Activated T-cell treated with anti-CD3 and anti-CD28 coated beads, Interleukin-2, amount 50 U/mL, for 1 hour (primary cell): Measurements from ENCODE around the gene KRT16.
"Not testable (repeated sequence)": the region's sequence is repeated elsewhere in the genome, so short reads cannot be mapped to it uniquely, and the experiment has no call there.

Source experiments
- DNase-seq: peaks from one replicate; pipeline ENCODE4 v3.0.0-alpha.2; 2020

Gene KRT16

DNA sequence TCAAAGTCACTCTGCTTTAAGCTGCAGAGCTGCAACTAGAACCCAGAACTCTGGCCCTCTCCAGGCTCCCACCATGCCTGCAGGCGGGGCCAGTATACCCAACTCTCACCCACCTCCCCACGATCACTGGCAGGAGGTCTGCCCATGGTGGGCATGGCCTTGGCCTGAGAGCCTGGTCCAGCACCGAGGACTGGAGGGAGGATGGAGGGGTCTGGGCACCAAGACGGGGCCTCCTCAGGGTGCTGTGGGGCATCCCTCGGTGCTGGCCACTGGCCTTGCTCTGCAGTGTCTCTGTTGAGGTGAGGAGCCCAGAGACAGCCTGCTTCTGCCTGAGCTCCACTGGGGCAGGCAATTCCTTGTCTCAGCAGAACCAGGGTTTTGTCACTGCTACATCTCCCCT is 1.5 kb upstream of the KRT16 start:
- no peak for DNase-seq

DNA sequence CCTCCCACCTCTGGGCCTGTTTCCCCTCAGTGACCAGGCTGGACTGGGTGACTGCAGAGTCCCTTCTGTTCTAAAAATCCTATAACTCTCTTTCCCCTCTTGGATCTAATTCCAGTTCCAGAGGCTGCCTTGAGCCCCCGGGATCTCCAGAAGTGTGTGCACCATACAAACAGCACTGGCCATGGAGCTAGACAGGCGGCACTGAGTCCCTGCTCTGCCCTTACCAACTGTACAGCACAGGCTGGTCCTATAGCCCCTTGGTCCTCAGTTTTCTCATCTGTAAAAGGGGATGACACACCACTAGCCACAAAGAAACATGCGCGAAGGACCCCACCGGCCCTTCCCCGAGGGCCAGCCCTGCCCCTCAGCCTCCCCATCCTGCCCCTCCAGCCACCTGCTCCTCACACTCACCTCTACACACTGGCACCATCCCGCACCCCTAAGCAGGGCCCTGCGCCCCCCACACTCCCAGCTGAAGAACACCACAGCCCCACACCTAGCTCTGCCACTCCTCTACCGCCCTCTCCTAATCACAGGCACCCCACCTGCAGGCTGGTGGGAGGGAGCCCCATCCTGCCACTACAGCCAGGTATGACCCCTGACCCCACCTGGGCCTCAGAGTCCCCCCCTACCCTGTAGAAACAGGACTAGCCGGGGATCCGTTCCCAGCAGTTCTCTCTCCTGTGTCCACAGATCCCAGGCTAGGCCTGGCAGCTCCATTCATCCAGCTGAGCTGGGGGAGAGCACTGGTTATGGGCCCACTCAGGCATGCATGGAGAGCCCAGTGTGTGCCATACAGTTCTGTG is 913 bp upstream of the KRT16 start:
- DNase-seq, result no peak

DNA sequence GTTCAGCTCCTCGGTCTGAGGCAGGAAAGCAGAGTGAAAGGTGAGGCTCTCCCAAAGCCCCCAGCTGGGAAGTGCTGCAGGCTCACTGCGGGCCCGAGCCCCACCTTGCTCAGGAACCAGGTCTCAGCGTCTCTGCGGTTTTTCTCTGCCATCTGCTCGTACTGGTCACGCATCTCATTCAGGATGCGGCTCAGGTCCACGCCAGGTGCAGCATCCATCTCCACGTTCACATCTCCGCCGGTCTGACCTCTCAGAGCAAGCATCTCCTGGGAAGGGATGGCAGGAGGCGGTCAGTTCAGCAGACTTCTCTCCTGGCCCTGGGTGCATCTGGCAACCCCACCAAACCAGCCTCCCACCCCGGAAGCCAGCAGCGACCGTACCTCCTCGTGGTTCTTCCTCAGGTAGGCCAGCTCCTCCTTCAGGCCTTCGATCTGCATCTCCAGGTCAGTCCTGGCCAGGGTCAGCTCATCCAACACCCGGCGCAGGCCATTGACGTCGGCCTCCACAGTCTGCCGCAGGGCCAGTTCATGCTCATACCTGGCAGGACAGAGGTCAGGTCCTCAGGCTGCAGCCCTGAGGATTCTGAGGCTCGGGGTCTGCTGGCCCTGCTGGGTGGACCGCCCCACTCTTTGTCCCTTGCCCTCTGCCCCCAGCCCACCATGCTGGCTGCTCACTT is 1.5 kb downstream of the KRT16 start:
- DNase-seq, result no peak

DNA sequence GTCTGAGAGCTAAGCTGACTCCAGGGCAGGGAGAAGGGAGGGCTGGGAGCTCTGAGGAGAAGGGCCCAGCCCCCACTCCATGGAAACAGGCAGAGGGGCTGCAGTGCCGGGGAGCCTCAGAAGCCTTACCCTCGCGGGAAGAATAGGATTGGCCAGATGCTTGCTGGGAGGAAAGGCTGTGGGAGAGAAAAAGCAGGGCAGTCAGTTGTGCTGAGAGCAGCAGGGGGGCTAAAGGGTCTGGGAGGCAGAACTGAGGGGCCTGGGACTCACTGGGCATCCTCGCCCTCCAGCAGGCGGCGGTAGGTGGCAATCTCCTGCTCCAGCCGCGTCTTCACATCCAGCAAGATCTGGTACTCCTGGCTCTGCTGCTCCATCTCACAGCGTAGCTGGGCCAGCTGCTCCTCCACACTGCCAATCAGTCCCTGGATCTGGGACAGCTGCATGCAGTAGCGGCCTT is 2.5 kb downstream of the KRT16 start:
- DNase-seq, result not testable (repeated sequence)

DNA sequence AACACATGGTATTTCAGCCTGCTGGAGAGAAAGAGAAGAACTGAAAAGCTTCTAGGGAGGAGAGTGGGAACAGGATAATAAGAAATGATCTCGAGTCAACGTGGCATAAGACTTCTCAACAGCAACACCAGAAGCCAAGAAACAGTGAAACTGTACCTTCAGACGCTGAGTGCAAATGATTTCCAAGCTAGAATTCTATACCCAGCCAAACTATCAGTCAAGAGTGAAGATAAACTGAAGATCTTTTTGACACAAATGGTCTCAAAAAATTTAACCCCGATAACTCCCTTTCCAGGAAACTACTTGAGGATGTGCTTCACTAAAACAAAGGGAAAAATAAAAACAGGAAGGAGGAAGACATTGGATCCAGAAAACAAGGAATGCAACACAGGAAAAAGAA is 5.6 kb downstream of the KRT16 start:
- not testable (repeated sequence) for DNase-seq

DNA sequence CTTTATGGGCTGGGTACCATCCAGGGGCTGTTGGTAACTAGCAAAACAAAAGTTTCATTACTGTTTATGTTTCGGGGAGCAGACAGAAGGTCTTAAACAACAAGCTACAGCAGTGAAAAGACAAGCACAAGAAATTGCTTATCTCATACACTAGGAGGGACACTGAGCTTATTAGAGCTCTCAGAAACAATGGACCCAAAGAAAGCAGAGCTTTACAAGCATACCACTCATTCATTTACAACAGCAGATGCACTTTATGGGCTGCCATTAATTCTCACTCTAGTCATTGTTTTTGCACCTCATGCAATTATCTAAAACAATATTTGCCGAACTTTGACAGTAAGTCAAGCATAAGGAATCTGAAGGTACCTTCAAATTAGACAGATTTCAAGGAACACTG is 10.0 kb downstream of the KRT16 start:
- no peak for DNase-seq

DNA sequence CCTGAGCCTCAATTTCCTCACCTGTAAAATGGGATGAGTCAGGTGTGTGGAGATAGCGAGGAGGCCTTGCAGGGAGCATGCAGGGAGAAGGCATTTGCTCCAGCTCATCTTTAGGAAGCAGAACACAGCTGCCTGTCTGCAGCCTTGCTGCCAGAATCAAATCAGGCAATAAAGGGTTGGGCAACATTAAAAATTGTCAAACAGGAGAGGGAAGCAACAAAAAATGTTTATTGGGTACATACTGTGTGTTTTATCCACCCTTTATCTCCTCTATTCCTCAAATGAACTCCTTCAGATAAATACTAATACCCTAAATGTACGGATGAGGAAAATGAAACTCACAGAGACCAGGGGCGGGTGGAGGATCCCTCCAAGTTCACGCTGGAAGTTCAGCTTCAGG is 12.2 kb downstream of the KRT16 start:
- DNase-seq, result no peak

DNA sequence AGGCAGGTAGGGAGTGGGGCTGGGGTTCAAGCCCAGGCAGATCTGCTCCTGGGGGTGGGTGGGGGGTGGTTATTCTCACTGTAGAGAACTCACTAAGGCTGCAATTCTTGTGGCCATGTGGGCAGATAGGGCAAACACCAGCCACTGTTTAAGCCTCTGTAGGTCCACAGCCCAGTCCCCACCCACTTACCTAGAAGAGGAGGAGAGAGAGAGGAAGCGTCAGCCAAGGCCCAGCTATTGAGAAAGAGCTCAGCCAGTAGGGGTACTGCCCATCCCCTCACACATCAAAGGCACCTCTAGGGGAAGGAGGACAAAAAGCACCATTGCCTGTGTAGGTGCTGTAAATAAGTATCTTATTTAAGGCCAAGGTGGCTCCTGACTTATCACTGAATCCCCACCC is 12.9 kb downstream of the KRT16 start:
- DNase-seq, result no peak

DNA sequence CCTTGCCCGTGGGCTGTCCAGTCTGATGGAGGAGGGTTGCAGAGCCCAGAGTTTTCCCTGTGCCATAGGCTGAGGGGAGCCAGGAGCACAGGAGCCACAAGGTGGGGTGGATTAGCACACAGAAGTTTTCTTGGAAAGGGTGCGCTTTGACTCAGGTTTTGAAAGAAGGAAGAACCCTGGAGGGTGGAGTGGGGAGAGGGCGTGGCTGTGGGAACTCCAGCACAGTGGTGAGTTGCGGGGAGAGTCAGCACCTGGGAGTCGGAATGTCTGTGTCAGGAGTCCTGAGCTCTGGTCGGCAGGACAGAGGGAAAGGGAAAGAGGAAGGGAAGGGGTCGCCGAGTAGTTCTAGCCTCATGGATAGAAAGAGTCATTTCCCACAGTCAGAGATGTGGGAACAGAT is 17.0 kb downstream of the KRT16 start:
- no peak for DNase-seq

DNA sequence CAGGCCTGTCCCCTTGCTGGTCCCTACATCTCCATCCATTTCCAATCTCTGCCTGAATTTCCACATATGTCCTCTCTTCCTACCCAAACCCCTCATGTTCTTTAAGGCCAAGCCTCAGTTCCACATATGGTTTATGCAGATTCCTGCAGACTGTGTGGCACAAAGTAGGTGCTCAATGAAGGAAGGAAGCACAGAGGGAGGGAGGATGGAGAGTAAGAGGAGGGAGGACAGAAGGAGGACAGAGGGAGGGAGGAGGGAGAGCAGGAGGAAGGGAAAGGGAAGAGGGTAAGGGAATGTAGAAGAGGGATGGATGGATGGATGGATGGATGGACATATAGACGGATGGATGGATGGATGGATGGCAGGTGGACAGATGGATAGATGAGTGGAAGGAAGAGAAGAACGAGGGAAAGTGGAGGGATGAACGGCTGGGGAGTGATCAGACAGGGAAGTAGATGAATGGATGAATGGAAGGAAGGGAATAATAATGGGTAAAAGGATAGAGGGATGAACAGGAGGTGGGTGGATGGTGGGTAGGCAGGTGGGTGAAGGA is 18.1 kb downstream of the KRT16 start:
- no peak for DNase-seq

DNA sequence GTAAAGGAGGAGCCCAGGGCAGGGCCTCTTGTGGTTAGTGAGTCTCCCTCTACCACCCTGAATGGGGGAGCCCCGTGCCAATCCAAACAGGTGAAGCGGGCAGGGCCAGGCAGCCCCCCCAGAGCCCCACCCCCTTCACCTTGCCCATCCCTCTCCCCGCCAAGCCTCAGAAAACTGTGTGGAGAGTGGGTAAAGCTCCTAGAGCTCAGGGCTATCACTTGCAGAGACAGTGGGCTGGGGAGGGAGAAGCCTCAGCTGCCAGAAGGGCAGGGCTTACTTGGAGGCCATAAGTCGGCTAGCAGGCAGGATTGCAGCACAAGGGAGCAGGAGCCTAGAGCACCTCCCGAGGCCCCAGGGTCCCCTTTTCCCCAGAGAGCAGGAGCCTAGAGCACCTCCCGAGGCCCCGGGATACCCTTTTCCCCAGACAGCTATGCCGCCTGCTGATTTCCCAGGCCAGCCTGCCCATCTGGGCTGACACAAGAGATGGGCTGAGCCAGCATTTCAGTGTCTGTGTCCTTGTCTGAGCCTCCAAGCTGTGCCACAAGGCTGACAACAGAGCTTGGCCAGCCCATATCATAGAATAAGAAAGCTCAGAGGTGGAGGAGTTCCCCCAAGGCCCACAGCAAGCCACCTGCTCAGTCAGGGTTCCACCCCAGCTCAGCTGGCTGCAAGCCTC is 19.1 kb downstream of the KRT16 start:
- no peak for DNase-seq

DNA sequence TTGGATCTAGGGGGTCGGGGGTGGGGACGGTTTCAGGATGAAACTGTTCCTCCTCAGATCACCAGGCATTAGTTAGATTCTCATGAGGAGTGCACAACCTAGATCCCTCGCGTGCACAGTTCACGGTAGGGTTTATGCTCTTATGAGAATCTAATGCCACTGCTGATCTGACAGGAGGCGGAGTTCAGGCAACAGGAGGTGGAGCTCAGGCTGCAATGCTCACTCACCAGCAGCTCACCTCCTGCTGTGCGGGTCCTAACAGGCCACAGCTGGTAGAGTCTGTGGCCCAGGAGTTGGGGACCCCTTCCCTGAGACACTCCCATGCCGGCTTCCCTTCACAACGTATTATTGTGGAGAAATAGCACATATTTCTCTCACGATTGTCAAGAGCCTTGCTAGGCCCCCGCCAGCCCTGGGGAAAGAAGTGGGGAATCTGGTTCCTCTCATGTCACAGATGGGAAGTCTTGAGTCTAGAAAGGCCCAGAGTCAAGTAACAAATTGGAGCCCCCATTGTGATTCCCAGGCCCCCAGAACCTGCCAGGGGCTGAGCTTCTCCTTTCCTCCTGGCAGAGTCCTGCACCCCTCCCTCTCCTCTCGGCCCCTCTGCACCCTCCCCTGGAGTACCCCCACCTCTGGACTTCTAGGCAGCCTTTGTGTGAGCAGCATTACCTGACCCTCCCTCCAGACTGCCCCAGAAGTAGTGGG is 19.8 kb downstream of the KRT16 start:
- DNase-seq, result no peak

DNA sequence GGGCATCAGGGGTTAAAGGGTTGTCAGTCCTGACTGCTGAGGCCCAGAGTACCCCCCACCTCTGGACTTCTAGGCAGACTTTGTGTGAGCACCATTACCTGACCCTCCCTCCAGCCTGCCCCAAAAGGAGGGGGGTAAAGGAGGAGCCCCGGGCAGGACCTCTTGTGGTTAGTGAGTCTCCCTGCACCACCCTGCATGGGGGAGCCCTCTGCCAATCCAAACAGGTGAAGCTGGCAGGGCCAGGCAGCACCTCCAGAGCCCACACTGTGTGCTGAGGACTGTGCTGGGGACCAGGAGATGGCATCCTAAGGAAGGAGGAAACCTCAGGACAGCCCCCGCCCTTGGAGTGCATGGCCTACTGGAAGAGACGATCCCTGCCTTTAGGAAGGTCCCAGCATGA is 23.3 kb downstream of the KRT16 start:
- DNase-seq, result no peak

DNA sequence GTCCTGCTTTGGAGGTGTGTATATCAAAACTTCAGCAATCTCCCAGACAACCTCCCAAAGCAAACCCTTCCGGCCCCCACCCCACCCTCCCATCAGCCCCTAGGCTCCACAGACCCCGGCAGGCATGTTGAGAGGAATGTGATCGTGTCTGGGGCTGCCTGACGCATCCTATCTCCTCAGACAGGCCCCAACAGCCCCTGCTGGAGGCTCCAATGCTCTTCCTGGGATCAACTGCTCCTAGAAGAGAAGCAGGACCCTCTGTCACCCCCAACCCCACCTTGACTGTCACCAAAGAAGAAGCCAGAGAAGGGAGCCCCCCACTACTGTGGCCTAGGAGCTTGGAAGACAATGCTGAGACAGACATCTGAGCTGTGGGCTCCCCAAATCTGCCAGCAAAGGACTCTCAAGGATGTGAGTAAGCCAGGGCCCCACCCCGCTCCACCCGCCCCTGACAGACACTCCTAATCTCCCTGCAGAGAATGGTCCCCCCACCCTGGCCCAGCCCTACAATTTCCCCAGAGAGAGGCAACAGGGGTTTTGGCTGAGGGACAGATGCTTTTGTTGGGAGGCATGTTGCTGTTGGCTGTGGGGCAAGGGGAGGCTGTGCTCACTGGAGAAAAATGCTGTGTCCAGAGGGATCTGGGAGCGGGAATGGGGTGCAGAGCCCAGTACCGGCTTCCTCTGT is 24.3 kb downstream of the KRT16 start:
- DNase-seq, result no peak

DNA sequence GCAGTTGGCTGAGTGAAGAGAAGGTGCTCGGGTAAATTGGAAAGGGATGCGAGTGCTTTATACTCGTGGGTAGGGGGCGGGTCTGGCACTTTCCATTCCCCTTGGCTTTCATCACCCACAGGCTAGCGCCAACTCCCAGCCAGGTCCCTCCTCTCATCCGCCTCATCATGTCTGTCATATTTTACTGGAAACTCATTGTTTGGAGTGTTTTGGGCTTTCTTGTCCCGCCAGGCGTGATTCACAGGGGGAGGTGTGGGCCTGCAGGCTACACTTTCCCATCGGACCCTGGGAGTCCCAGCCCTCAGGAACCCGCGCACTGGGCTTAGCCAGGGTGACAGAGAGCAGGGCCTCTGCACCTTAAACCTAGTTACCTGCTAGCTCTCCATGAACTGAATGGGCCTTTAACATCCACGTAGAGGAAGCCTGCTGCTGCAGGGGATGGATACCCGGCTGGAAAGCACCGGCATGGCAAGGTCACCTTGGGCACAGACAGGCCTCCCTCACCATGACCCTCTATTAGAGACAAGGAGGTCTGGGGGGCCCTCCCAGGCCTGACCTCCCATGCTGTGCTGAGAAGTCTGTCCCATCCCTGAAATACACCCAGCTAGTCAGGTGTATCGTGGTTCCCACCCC is 25.6 kb downstream of the KRT16 start, which contains the start of gene KRT14:
TSS of gene KRT14 (minus strand) at position 33 of the 633 bp plus-strand sequence. CDS start 61 bp downstream, outside the sequence.
- no peak for DNase-seq

DNA sequence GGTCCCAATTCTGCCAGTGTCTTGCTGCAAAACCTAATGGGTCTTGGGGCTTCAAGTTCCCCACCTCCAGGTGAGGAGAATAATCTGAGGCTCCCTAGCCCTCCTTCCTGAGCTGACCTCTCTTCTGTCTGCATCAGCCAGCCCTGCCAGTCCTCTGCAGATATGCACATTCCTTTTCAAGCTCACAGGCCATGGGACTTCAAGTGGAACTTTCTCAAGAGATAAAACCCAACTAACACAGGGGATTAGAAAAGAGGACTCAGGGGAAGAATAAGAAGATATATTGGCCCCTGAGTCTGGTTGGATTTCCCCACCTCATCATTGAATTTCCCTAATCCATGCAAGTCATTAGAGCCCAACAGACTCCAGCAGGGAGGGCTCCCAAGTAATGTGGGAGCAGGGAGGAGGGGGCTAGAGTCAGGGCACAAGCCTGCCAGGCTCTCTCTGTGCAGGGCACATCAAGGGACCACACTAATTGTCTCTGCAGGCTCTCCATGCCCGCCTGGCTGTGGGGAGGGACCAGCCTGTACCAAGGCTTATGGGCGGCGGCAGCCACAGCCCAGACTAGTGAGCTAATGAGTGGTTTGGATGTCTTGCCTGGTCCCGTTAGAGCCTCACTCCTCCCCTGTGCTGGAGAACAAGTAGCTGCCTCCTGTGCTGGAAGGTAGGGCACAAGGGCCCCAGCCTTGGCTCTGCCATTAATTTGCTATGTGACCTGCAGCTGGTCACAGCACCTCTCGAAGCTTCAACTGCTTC is 27.1 kb downstream of the KRT16 start:
- DNase-seq, result no peak

DNA sequence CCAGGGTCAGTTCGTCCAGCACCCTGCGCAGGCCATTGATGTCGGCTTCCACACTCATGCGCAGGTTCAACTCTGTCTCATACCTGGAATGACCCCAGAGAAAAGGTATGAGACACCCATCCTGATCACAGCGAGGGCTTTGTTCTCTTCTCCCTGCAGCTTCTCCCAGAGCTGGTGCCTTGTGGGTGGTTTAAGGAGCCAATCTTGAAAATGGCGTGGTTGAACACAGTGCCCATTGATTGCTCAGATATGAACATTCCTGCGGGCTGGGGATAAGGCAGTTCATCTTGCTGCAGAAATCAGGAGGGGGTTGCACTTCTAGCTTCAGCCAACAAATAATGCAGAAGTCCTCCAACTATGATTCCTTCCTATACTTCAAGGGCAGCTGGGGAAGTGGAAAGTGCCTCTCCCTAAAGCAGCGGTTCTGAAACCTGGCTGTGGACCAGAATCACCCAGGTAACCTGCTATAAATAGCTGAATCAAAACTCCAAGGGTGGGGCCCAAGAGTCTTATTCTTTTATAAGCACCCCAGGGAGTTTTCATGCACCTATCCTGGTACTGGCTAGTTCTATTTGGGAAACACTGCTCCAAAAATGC is 28.1 kb downstream of the KRT16 start:
- DNase-seq, result not testable (repeated sequence)

DNA sequence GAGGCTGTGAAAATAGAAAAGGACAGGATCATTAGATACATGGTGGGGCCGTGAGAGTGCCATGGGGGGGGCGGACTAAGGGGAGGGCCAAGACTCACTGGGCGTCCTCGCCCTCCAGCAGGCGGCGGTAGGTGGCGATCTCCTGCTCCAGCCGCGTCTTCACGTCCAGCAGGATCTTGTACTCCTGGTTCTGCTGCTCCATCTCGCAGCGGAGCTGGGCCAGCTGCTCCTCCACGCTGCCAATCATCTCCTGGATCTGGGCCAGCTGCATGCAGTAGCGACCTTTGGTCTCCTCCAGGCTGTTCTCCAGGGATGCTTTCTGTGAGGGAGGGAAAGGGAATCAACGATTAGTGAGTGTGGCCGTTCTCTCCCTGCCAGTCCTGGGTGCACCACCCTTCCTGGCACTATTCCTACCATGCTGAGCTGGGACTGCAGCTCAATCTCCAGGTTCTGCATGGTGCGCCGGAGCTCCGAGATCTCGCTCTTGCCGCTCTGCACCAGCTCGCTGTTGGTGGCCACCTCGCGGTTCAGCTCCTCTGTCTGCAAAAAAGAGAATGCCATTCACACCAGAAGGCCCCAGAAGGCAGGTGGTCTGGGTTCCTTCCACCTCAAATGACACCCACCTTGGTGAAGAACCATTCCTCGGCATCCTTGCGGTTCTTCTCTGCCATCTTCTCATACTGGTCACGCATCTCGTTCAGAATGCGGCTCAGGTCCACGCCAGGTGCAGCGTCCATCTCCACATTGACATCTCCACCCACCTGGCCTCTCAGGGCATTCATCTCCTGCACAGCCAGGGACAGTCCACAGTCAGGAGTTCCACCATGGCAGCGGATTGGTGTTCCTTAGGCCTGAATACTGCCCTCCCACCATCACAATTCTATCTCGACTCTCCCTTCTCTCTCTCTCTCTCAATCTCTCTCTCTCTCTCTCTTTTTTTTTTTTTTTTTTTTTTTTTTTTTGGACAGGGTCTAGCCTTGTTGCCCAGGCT is 29.1 kb downstream of the KRT16 start:
- no peak for DNase-seq
